K562 (cell line): ENCODE data around the gene ZGLP1. TPM values are rescaled to one million over a fixed set of nuclear protein-coding genes. Genes with fewer than 3 reads are reported as not detected.

Experiments
- BRCA1 ChIP-seq, 2 experiments: fragments of 450-650 bp in 1 of 2; sonication (generic) in 1 of 2; formaldehyde crosslinking in 1 of 2; IDR thresholded peaks; 2 replicates each; pipeline versions ENCODE4 v1.5.0 to v1.6.1; 2017 to 2020; ENCODE audit warnings: mild to moderate bottlenecking in 1 of 2, missing genetic modification reagents in 1 of 2
- EGR1 ChIP-seq: fragments of 450-650 bp; conservative IDR thresholded peaks from 2 replicates; pipeline ENCODE4 v1.6.1; 2017; ENCODE audit warnings: mild to moderate bottlenecking
- GATAD2A ChIP-seq: fragments of 450-650 bp; IDR thresholded peaks from 2 replicates; pipeline ENCODE4 v1.6.1; 2017
- GTF2B ChIP-seq: IDR thresholded peaks from 2 replicates; pipeline ENCODE4 v1.6.1; 2011; ENCODE audit not compliant: insufficient read length; ENCODE audit errors: extremely low read depth
- HES1 ChIP-seq: fragments of 450-650 bp; IDR thresholded peaks from 2 replicates; pipeline ENCODE4 v1.6.1; 2016; ENCODE audit warnings: low read depth, mild to moderate bottlenecking, moderate library complexity
- MLX ChIP-seq, 2 experiments: fragments of 450-650 bp in 1 of 2; sonication (generic) in 1 of 2; formaldehyde crosslinking; conservative IDR thresholded peaks; 2 replicates each; pipeline versions ENCODE4 v1.4.0 to v1.8.1; 2020 to 2022; ENCODE audit warnings: mild to moderate bottlenecking in 1 of 2, missing genetic modification reagents in 1 of 2
- NKRF ChIP-seq: fragments of 450-650 bp; IDR thresholded peaks from 2 replicates; pipeline ENCODE4 v1.6.1; 2016; ENCODE audit warnings: borderline replicate concordance
- NR0B1 ChIP-seq: fragments of 450-650 bp; IDR thresholded peaks from one replicate; pipeline ENCODE4 v1.6.1; 2018; ENCODE audit warnings: mild to moderate bottlenecking, moderate library complexity; ENCODE audit not compliant: partially characterized antibody
- SP1 ChIP-seq: sonication (generic); formaldehyde crosslinking; IDR thresholded peaks from 2 replicates; pipeline ENCODE4 v1.8.1; 2022; ENCODE audit warnings: mild to moderate bottlenecking, missing genetic modification reagents
- TRIM25 ChIP-seq: fragments of 450-650 bp; IDR thresholded peaks from 2 replicates; pipeline ENCODE4 v1.7.0; 2016; ENCODE audit warnings: borderline replicate concordance
- ZC3H11A ChIP-seq: IDR thresholded peaks from 2 replicates; pipeline ENCODE4 v1.6.1; 2012; ENCODE audit warnings: low read depth, low read length, improper control_type of control experiment
- ZNF347 ChIP-seq: fragments of 450-650 bp; formaldehyde crosslinking; IDR thresholded peaks from 2 replicates; pipeline ENCODE4 v1.4.0; 2020; ENCODE audit warnings: low read depth, mild to moderate bottlenecking, moderate library complexity
- ZNF584 ChIP-seq: fragments of 200-800 bp; sonication (Bioruptor generic); IDR thresholded peaks from 2 replicates; pipeline ENCODE4 v1.6.1; 2016; ENCODE audit warnings: low read depth, mild to moderate bottlenecking, missing genetic modification characterization, missing compliant biosample characterization
- ZNF780A ChIP-seq: fragments of 250-450 bp; sonication (Bioruptor Pico); IDR thresholded peaks from 2 replicates; pipeline ENCODE4 v1.5.0; 2021; ENCODE audit warnings: mild to moderate bottlenecking
- polyA plus RNA-seq, 8 experiments: library from polyadenylated mRNA; depleted of rRNA in 4 of 8; stranded (reverse) in 5 of 8; unstranded in 3 of 8; fragments of >200 nt; fragmentation: Nextera tagmentation in 2 of 8; fragmentation: Illumina TruSeq in 1 of 8; extraction: Ambion mirVana in 2 of 8; extraction: Trizol in 1 of 8; gene quantifications; 2 replicates each; pipeline versions ENCODE4 v1.2.1 to v1.2.3, GENCODE V29; 2011 to 2014; ENCODE audit warnings: inconsistent platforms in 1 of 8, missing spikeins in 1 of 8
- total RNA-seq, 7 experiments: library from RNA; depleted of rRNA in 6 of 7; stranded (reverse); fragments of >200 nt in 6 of 7; fragmentation: Illumina TruSeq in 2 of 7; extraction: Trizol in 2 of 7; gene quantifications; 2 replicates each; pipeline versions ENCODE4 v1.2.1 to v1.2.3, GENCODE V29; 2011 to 2021; ENCODE audit warnings: low replicate concordance in 1 of 7

The ZGLP1 gene
- total and polyA plus RNA-seq, 9 of the 15 experiments (the other 6 are each of a cell fraction or from before 2014, with no cell fraction given), result 0.24 to 4.5 (median 2.2) TPM

- TF ChIP-seq SP1 (CRISPR knock-in tag), result no peak; the same call in none of the 2 replicates
- no peak for TF ChIP-seq HES1
- TF ChIP-seq MLX (CRISPR knock-in tag; conservative IDR thresholded peaks at IDR 0.05), result no peak
- no peak for TF ChIP-seq ZNF347 (CRISPR knock-in tag)
- TF ChIP-seq ZC3H11A, result no peak
- TF ChIP-seq ZNF584 (CRISPR knock-in tag), result no peak
- TF ChIP-seq BRCA1 (IDR thresholded peaks at IDR 0.05), result no peak
- 0 out of 2 replicates have a peak, but pooled peaks have one; percentile 20 for TF ChIP-seq BRCA1 (CRISPR knock-in tag; IDR thresholded peaks at IDR 0.05)
- peak; percentile 24; the same call in 1 of the 2 replicates for TF ChIP-seq NKRF
- TF ChIP-seq NR0B1, result no peak
- no peak for TF ChIP-seq GATAD2A
- no peak for TF ChIP-seq ZNF780A (CRISPR knock-in tag)
- TF ChIP-seq TRIM25, result no peak
- TF ChIP-seq EGR1, result 0 out of 2 replicates have a peak, but pooled peaks have one; percentile 7
- TF ChIP-seq GTF2B, result no peak
These were observed 16.6 kb downstream of the ZGLP1 start (continued) for GRCh38 chr19:10292789-10293636.
